Gastrocnemius medialis (tissue), 4 donors: Measurements from ENCODE around the gene SORL1.

Source experiments
- POLR2A ChIP-seq, 2 donors: fragments of 450-650 bp; IDR thresholded peaks; one replicate each; pipeline ENCODE4 v1.6.1; 2017; ENCODE audit warnings: antibody characterized with exemption in 2 of 2, mild to moderate bottlenecking in 2 of 2, moderate library complexity in 2 of 2
- TF ChIP-seq, protein P1 (sequence below), 5 experiments: fragments of 450-650 bp in 3 of 5; fragments of 200-600 bp in 2 of 5; sonication (generic) in 2 of 5; IDR thresholded peaks in 4 of 5; conservative IDR thresholded peaks in 1 of 5; 1 replicate in 4 of 5; 2 replicates in 1 of 5; pipeline ENCODE4 v1.5.1; 2016 to 2019; ENCODE audit warnings: antibody characterized with exemption in 5 of 5, mild to moderate bottlenecking in 3 of 5, moderate library complexity in 3 of 5

GRCh38 chr11:121408830-121409229, 43.3 kb upstream of the SORL1 start:
- TF ChIP-seq, protein P1, sequence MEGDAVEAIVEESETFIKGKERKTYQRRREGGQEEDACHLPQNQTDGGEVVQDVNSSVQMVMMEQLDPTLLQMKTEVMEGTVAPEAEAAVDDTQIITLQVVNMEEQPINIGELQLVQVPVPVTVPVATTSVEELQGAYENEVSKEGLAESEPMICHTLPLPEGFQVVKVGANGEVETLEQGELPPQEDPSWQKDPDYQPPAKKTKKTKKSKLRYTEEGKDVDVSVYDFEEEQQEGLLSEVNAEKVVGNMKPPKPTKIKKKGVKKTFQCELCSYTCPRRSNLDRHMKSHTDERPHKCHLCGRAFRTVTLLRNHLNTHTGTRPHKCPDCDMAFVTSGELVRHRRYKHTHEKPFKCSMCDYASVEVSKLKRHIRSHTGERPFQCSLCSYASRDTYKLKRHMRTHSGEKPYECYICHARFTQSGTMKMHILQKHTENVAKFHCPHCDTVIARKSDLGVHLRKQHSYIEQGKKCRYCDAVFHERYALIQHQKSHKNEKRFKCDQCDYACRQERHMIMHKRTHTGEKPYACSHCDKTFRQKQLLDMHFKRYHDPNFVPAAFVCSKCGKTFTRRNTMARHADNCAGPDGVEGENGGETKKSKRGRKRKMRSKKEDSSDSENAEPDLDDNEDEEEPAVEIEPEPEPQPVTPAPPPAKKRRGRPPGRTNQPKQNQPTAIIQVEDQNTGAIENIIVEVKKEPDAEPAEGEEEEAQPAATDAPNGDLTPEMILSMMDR (IDR thresholded peaks at IDR 0.05 in 4 of 5, conservative IDR thresholded peaks at IDR 0.05 in 1 of 5): no peak
- no peak for TF ChIP-seq POLR2A (IDR thresholded peaks at IDR 0.05)
